Common myeloid progenitor, CD34-positive (primary cell): ENCODE measurements around the gene GRIK2.

Source experiments
- CTCF ChIA-PET: fragments of 350-600 bp; sonication (Branson Sonifier 250); formaldehyde crosslinking; loops from one replicate; lab custom pipeline; 2021; ENCODE audit warnings: antibody characterized with exemption; lab: Charles Lee
- POLR2A ChIA-PET: fragments of 350-600 bp; sonication (Branson Sonifier 250); formaldehyde crosslinking; loops from one replicate; lab custom pipeline; 2021; ENCODE audit warnings: antibody characterized with exemption; lab: Charles Lee
- DNase-seq, 3 donors: peaks; one replicate each; pipeline versions ENCODE4 v3.0.0 to v3.0.0-alpha.2; 2013
- H3K27ac ChIP-seq, 2 experiments: 1 replicate in 1 of 2; 2 replicates in 1 of 2; pipeline ENCODE4 v1.7.0; 2013; ENCODE audit warnings: inconsistent platforms in 2 of 2, low read length in 2 of 2, mild to moderate bottlenecking in 2 of 2, low read depth in 1 of 2, moderate library complexity in 1 of 2; ENCODE audit not compliant: severe bottlenecking in 2 of 2, insufficient read depth in 1 of 2, poor library complexity in 1 of 2
- H3K27me3 ChIP-seq, 5 experiments: replicated peaks in 2 of 5; 1 replicate in 3 of 5; 2 replicates in 2 of 5; pipeline versions ENCODE4 v1.6.1 to v1.7.0; 2013; ENCODE audit warnings: low read length in 4 of 5, mild to moderate bottlenecking in 2 of 5, moderate library complexity in 2 of 5, inconsistent platforms in 1 of 5; ENCODE audit not compliant: insufficient read depth in 5 of 5, control insufficient read depth in 4 of 5
- H3K36me3 ChIP-seq, 4 experiments: 1 replicate in 2 of 4; 2 replicates in 2 of 4; pipeline versions ENCODE4 v1.6.1 to v1.7.0; 2013; ENCODE audit warnings: low read length in 3 of 4, control low read depth in 1 of 4, mild to moderate bottlenecking in 1 of 4; ENCODE audit not compliant: control insufficient read depth in 4 of 4, insufficient read depth in 4 of 4
- H3K4me1 ChIP-seq, 4 experiments: 1 replicate in 3 of 4; 2 replicates in 1 of 4; pipeline versions ENCODE4 v1.6.1 to v1.7.1; 2013; ENCODE audit warnings: low read length in 3 of 4, mild to moderate bottlenecking in 3 of 4, control low read depth in 1 of 4, inconsistent platforms in 1 of 4, moderate library complexity in 1 of 4; ENCODE audit not compliant: control insufficient read depth in 4 of 4, insufficient read depth in 4 of 4; ENCODE audit errors: control extremely low read depth in 1 of 4
- H3K4me3 ChIP-seq, 7 experiments: 1 replicate in 4 of 7; 2 replicates in 3 of 7; pipeline versions ENCODE4 v1.5.1 to v1.7.0; 2013; ENCODE audit warnings: mild to moderate bottlenecking in 7 of 7, low read length in 6 of 7, moderate library complexity in 6 of 7, inconsistent platforms in 2 of 7, low read depth in 2 of 7, control low read depth in 1 of 7; ENCODE audit not compliant: insufficient read depth in 4 of 7, control insufficient read depth in 1 of 7; ENCODE audit errors: extremely low read depth in 1 of 7
- H3K9me3 ChIP-seq, 5 experiments: 1 replicate in 4 of 5; 2 replicates in 1 of 5; pipeline versions ENCODE4 v1.6.1 to v1.7.1; 2013; ENCODE audit warnings: low read length in 4 of 5, mild to moderate bottlenecking in 2 of 5, inconsistent platforms in 1 of 5, low read depth in 1 of 5, moderate library complexity in 1 of 5; ENCODE audit not compliant: control insufficient read depth in 4 of 5, insufficient read depth in 2 of 5; ENCODE audit errors: control extremely low read depth in 1 of 5
- WGBS: methylation state at CpG from one replicate; pipeline ENCODE4 v1.1.5; 2013; ENCODE audit not compliant: insufficient coverage; 5-methylcytosine and 5-hydroxymethylcytosine counted together

The GRIK2 gene

DNA sequence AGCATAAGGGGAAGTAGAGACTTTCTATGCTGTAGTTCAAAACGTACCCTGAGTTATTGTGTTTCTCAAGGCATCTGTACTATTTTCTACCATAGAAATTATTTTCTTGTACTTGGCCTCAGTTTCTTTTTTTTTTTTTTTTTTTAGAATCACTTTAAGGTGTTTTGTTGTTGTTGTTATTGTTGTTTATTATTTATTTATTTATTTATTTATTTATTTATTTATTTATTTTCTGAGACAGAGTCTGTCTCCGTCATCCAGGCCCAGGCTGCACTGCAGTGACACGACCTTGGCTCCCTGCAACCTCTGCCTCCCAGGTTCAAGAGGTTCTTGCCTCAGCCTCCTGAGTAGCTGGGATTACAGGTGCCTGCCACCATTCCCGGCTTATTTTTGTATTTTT, 179.1 kb downstream of the GRIK2 start:
- H3K27ac ChIP-seq: no peak overlapping the region
- no peaks in the 10 kb centered on the region for H3K9me3 ChIP-seq
- POLR2A ChIA-PET: no interaction called here
- DNase-seq: no peak
- WGBS: 96% methylated on average over 2 of the region's 4 CpGs
- H3K27me3 ChIP-seq: no peaks in the 10 kb centered on the region
- no peaks in the 10 kb centered on the region for H3K4me1 ChIP-seq
- no peak overlapping the region for H3K4me3 ChIP-seq
- H3K36me3 ChIP-seq: no peaks in the 10 kb centered on the region
- CTCF ChIA-PET: no interaction called here

DNA sequence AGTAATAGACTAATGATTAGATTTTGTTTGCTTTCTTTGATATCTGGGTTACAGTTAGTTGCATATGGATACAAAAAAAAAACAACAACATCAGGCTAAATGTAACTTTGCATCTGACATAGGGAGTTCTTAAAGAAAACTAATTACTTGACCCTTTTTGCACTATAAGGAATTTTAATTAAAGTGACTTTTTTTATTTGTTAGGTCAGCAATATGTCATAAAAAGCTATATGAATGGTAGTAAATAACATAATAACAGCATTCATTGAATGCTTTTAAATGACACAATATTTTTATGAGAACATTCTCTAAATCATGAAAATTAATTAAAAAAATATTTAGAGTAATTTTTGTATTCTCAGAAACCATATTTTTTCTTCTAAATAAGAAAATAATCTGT, 183.6 kb downstream of the GRIK2 start:
- Histone ChIP-seq H3K4me1 (no peaks in the 10 kb centered on the region), H3K4me3 (no peak overlapping the region), H3K9me3 (no peaks in the 10 kb centered on the region), H3K27me3 (no peaks in the 10 kb centered on the region), H3K27ac (no peak overlapping the region), H3K36me3 (no peaks in the 10 kb centered on the region)
- ChIA-PET POLR2A (no interaction called here), CTCF (no interaction called here)
- no peak for DNase-seq

DNA sequence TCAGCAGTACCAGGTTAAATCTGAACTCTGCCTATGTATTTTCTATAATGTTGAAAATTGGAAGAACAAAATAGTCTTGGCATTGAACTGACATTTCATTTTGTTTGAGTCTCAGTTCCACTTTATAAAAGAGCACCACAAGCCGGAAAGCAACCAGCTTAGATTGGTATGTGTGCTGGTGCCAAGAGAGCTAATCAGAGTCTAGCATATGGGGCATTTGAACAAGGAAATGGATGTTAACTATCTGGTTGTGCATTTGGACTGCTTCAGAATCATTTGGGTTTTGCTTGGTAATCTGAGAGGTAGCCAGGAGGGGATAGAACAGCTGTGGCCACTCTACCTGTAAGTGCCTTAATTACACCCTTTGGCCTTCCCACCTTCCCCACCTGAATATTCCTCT, 184.8 kb downstream of the GRIK2 start:
- ChIA-PET POLR2A (no interaction called here), CTCF (no interaction called here)
- Histone ChIP-seq H3K9me3 (no peaks in the 10 kb centered on the region), H3K4me3 (no peak overlapping the region), H3K27me3 (no peaks in the 10 kb centered on the region), H3K4me1 (no peaks in the 10 kb centered on the region), H3K36me3 (no peaks in the 10 kb centered on the region), H3K27ac (no peak overlapping the region)
- no CpG with 5 or more reads among the region's 1 CpG for WGBS
- no peak for DNase-seq

DNA sequence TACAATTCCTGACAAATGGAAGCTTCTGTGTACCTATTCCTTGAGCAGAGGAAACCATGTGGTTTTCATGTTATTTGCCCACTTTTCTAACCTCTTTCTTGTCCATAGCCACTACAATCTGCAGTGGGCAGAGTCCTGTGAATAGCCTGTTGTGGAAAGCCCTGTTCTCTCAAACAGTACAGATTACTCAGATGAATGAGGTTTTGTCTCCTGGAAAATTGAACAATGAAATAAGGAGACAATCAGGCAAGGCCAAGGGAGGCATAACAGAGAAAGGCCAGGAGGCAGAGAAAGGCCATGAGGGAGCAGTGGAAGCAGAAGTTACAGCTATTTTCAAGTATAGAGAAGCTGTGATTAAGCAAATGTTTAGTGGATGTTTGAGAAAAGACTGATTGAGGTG, 189.3 kb downstream of the GRIK2 start:
- ChIA-PET CTCF (no interaction called here), POLR2A (no interaction called here)
- H3K4me3 ChIP-seq: no peak overlapping the region
- H3K4me1 ChIP-seq: no peaks in the 10 kb centered on the region
- no peaks in the 10 kb centered on the region for H3K9me3 ChIP-seq
- H3K27me3 ChIP-seq: no peaks in the 10 kb centered on the region
- H3K36me3 ChIP-seq: no peaks in the 10 kb centered on the region
- no peak for DNase-seq
- H3K27ac ChIP-seq: no peak overlapping the region

DNA sequence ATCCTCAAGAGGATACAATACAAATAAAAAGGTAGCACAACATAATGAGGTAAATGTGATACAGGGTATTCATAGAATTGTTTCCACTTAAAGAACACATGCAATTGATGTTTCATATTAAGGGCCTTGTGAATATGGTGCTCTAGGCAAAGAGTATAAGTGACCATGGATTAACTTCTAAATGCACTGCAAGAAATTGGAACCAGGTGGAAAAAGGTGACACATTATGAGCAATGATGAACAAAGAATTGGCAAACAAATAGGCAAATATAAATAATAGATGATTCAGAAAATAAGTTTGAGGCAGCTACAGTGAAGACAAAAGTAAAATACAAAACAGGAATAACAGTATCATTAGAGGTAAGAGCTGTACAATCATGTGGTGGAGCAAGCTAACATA, 192.0 kb downstream of the GRIK2 start:
- Histone ChIP-seq H3K27me3 (no peaks in the 10 kb centered on the region), H3K4me3 (no peak overlapping the region), H3K27ac (no peak overlapping the region), H3K9me3 (no peaks in the 10 kb centered on the region), H3K4me1 (no peaks in the 10 kb centered on the region), H3K36me3 (no peaks in the 10 kb centered on the region)
- POLR2A ChIA-PET: no interaction called here
- no peak for DNase-seq
- CTCF ChIA-PET: no interaction called here

DNA sequence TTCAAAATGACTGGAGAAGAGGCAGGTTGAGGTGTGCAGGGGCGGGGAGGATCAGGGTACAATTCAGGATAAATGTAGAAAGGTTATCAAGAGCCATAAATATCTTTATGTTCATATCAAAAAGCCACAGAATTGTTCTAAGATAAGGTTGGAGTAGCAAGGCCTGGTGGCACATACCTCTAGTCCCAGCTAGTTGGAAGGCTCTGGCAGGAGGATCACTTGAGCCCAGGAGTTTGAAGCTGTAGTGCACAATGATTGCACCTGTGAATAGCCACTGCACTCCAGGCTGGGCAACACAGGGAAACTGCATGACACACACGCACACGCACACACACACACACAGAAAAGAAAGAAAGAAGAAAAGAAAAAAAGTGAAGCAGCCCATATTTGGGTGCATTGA, 194.8 kb downstream of the GRIK2 start:
- no peak overlapping the region for H3K4me3 ChIP-seq
- no peaks in the 10 kb centered on the region for H3K4me1 ChIP-seq
- no peak for DNase-seq
- no peaks in the 10 kb centered on the region for H3K36me3 ChIP-seq
- H3K9me3 ChIP-seq: no peaks in the 10 kb centered on the region
- WGBS: no CpG with 5 or more reads among the region's 3 CpGs
- POLR2A ChIA-PET: interaction anchor here (0.7 kb wide), 1 partner anchor 1316 kb away, joined by 3 read pairs; no protein-coding TSS in a partner anchor
- CTCF ChIA-PET: no interaction called here
- H3K27ac ChIP-seq: no peak overlapping the region
- no peaks in the 10 kb centered on the region for H3K27me3 ChIP-seq

DNA sequence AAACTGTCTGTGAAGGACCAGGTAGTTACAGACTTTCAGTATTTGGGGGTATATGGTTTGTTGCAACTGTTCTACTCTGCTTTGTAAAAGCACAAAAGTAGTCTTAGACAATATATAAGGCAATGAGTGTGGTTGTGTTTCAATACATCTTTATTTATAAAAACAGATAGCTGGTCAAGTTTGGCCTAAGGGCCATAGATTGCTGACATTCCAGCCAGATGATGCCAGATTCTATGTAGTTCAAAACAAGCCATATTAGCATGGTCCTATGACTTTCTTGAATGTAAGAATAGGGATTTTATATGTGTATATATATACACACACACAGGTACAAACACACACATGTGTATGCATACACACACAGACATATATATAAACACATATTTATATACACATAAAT, 201.8 kb downstream of the GRIK2 start:
- CTCF ChIA-PET: no interaction called here
- no peak overlapping the region for H3K4me3 ChIP-seq
- no peaks in the 10 kb centered on the region for H3K9me3 ChIP-seq
- H3K27me3 ChIP-seq: no peaks in the 10 kb centered on the region
- H3K36me3 ChIP-seq: no peaks in the 10 kb centered on the region
- no peak for DNase-seq
- no peak overlapping the region for H3K27ac ChIP-seq
- H3K4me1 ChIP-seq: no peaks in the 10 kb centered on the region
- POLR2A ChIA-PET: no interaction called here

DNA sequence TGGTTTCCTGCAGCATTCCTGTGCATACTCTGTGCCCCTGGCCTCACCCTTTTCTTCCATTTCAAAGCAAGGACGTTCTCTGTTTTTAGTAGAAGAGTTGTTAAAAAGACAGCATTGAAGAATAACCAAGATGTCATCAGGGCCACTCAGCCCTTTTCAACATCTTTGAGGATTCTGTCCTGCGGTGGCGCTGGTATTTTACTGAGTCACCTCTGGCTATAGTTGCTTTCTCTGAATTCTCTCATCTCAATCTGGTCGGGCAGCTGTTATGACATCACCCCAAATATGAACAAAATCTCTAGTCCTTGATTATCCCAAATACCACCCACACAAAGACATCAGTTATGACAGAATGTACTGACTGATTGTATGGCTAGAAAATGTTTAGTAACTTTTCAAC, 204.2 kb downstream of the GRIK2 start:
- no peaks in the 10 kb centered on the region for H3K27me3 ChIP-seq
- H3K4me3 ChIP-seq: no peak overlapping the region
- H3K4me1 ChIP-seq: no peaks in the 10 kb centered on the region
- ChIA-PET CTCF (no interaction called here), POLR2A (no interaction called here)
- WGBS: 83% methylated on average over 3 of the region's 4 CpGs
- DNase-seq: no peak
- H3K27ac ChIP-seq: no peak overlapping the region
- no peaks in the 10 kb centered on the region for H3K36me3 ChIP-seq
- no peaks in the 10 kb centered on the region for H3K9me3 ChIP-seq
